HG02763 (cell line): ENCODE measurements around the gene DCHS2.

Experiments
- ATAC-seq: cut with Tn5 transposase; IDR thresholded peaks from one replicate; pipeline ENCODE4 v1.9.1; 2021; ENCODE audit warnings: mild to moderate bottlenecking, moderate library complexity; ENCODE audit not compliant: unreplicated experiment

The DCHS2 gene

DNA sequence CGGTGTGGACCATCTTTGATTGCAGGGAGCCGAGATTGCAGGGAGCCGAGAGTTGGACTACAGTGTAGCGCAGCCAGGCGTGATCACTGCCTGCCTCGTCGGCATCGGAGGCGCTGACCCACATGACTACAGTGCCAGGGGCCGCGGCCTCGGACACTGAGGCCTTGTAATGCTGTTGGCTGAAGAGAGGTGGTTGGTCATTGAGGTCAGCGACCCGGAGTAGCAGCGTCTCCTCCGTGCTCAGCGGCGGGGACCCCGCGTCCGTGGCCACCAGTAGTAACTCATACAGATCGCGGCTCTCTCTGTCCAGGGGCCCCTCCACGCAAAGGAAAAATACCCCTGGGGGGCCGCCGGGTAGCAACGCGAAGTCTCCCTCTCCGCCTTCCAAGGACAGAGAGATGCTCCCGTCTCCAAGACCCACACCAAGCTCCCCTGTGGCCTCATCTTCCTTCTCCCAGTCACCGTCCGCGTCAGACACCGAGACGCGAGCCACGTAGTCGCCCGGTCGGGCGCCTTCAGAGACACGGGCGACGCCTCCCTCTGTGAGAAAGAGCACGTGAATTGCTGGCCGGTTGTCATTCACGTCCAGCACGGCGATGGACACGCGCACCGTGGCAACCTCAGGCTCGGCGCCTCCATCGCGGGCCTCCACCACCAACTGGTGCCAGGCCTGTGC, 1.9 kb downstream of the DCHS2 start:
- ATAC-seq, result no peak

GRCh38 chr4:154487145-154487544, 4.5 kb downstream of the DCHS2 start:
- ATAC-seq, result no peak

DNA sequence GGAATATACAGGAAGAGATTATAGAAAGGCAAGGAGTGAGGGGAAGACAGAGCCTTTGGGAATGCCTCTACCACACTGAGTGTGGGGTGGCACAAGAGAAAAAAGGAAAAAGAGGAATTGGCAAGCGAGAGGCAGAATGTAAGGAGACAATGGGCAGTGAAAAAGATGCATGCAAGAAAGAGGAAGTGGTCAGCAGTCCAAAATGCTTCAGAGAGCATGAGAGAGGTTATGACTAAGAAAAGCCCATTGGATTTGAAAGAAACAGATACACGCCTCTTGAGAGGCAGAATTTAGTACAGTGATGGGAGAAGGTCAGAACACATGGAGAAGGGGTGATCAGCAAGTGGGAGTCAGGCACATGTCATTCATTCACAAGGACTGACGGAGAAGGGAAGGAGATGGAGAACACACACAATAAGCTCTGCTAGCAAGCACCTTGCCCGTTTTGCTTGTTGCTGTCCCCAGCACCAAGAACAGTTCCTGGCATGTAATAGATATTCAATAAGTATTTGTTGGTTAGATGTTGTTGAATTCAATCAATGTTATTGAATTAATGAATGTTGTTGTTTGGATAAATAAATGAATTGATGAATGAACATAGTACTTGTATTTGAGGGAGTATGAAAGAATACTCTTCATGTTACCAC, 6.3 kb downstream of the DCHS2 start:
- ATAC-seq, result peak; percentile 98

DNA sequence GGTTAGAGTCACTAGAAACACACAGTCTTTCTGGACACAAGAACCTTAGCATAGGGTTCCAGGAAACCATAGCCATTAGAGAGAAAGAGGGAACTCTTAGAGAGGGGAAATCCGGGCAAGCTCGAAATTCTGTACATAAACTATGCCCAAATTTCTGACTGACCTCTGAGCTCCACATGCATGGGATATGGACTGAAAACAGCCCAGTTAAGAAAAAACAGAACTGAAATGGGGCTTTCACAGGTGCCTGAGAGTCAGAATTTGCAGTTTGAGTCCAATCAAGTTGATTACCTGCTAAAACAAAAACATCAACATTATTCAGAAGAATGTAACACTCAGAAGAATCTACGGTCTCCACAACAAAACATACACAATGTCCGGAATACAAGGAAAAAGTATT, 13.1 kb downstream of the DCHS2 start:
- peak; percentile 26 for ATAC-seq

- peak; percentile 83 for ATAC-seq
Measured at GRCh38 chr4:154478128-154478527, 13.5 kb downstream of the DCHS2 start.

DNA sequence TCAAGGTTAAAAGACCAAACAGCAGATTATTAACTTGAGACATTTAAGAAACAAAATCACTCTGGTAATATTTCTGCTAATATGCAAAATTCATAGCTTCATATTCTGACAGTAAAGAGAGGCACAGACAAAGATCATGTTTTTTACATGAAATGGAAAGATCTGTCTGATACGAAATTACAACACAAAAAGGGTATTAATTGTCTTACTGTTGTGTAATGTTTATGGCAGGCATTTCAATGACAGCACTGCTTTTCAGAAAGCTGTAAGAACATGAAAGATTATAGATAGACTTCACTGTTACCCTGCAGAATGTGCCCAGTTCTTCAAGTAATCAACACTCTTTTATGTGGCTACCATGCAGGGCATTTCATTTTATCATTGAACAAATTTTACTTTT, 15.4 kb downstream of the DCHS2 start:
- ATAC-seq, result no peak

- no peak for ATAC-seq
Measured at GRCh38 chr4:154475820-154476219, 15.8 kb downstream of the DCHS2 start.

DNA sequence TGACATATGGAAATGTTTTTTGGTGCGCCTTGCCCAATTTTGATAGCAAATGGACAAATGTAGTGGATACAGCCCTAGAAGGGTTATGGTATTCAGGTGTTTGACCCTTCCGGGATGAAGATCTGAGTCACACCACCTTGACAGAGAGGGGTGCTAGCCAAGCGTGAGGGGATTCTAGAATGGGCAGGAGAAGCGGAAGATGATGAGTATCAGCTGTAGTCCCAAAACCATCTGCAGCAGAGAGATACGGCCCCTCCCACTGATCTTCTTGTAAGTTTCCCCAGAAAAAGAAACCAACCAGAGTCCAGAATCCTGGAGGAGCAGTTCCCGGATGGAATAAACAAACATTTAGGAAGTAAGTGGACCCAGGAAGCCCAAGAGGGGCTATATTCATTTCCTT, 18.1 kb downstream of the DCHS2 start:
- ATAC-seq, result no peak

DNA sequence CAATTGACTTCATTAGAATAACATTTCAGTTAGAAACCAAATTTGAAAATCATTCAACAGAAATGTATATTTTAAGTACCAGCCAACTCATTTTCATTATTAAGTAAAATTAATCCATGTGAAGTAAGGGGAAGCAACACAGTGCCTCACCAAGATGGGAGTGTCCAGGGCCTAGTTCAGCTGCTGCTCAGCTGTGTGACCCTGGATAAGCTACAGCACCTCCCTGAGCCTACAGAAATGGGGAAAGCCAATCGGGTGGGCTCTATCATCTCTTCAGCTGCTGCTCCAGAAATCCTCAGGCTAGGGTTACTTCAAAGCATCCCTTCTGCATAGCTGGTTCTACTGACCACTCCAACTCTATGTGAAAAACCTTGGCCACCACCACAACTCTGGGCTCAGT, 18.7 kb downstream of the DCHS2 start:
- ATAC-seq, result no peak

DNA sequence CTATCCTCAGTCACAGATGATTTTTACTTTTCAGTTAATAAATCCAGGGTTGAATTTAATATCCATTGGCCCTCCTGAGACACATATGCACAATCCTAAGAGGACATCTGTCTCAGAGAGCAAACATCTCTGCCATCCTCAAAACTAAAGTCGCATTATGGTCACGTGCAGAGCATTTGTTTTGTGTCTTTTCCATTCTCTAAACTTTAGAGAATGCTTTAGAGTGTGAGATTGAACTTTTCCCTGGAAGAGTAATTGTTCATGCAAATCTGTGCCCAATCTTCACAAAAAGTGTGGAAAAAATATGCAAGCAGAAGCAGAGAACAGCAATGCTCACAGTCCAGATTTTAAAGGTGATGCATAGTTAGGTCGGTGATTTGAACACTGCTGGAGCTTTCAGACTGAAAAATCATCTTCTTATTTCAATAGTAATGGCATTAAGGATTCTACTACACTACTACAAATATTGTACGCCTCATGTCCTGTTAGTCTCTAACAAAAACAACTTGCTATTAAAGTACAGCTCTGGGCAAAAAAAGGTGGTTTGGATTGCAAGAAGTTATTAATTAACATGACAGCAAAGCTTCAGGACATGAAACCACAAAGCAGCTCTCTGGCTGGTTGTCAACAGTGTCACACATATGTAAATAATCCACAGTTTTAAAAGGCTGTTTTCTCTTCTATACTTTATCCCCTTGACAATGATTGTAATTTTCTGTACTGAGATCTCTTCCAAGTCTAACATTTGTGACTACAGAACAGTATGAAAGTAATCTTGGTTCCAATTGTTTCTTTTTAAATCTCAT, 19.9 kb downstream of the DCHS2 start:
- ATAC-seq, result peak; percentile 74

GRCh38 chr4:154471032-154471431, 20.6 kb downstream of the DCHS2 start:
- ATAC-seq, result peak; percentile 59

GRCh38 chr4:154467886-154468285, 23.7 kb downstream of the DCHS2 start:
- no peak for ATAC-seq

- ATAC-seq, result no peak
Measured at GRCh38 chr4:154466336-154466735, 25.3 kb downstream of the DCHS2 start.

GRCh38 chr4:154465085-154465484, 26.5 kb downstream of the DCHS2 start:
- no peak for ATAC-seq

DNA sequence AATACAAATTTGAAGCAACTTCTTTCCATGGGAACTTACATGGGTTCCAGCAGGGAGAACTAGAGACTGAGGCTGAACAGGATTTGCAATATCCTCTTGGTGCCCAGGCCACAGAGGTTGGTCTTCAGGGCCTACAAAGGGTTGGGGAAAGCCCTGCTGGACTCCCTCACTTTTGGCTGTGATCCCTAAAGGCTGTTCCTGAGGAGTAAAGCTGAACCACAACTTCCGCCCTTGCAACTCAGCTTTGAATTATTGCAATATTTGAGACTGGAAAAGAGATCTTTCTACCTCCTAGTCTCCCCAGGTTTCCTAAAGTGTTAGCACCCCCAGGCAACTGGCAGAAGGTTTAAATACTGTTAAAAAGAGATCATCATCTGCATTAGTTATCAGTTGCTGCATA, 26.9 kb downstream of the DCHS2 start:
- no peak for ATAC-seq

GRCh38 chr4:154462081-154462810, 29.4 kb downstream of the DCHS2 start:
- no peak for ATAC-seq

GRCh38 chr4:154457471-154457870, 34.1 kb downstream of the DCHS2 start:
- no peak for ATAC-seq

DNA sequence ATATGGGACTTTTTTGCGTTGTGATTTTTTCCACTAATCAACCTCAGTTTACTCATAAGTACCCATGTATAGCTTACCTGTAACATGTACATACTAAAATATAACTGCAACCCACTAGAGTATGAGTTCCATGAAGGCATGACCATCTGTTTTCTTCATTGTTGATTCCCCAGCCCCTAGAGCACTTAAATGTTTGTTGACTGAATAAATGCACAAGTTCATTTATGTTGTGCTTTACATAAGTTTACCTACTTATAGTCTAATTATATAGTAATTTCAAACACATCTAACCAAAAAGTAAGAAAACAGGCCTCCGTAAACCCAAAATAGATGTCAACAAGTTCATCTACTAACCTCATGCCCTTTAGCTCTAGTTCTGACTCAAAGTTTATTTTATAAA, 34.7 kb downstream of the DCHS2 start:
- ATAC-seq, result no peak

DNA sequence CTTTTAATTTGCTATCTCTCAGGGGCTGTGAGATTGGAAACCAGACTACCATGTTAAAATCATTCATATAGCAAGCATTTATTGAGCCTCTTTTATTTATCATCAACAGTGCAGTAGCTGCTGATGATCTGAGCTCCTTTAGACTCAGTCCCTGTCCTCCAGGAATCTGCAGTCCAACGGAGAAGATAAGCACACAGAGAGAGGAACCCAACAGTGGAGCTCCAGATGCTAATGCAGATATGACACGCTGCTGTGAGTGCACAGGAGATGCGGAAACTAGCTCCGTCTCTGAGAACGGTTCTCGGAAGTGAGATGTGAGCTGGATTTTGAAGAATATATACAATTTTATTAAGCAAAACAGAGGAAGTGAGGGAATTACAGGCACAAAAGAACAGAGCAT, 35.4 kb downstream of the DCHS2 start:
- ATAC-seq, result no peak

DNA sequence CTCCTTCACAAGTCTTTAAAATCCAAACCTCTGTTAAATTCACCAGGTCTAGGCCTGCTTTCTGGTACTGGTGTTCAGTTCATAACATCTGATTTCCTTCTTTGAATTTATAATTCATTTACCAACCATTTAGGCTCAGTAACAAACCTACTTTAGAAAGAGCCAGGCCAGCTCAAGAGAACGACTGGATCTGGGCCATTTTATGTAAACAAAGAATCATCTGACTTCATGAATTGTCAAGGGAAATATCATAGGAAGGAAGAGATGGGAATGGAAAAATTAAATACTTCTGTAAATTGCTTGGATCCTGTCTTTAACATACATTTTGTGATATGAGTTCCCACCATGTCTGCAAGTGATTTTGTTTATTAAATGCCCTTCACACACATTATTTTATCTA, 36.5 kb downstream of the DCHS2 start:
- no peak for ATAC-seq

DNA sequence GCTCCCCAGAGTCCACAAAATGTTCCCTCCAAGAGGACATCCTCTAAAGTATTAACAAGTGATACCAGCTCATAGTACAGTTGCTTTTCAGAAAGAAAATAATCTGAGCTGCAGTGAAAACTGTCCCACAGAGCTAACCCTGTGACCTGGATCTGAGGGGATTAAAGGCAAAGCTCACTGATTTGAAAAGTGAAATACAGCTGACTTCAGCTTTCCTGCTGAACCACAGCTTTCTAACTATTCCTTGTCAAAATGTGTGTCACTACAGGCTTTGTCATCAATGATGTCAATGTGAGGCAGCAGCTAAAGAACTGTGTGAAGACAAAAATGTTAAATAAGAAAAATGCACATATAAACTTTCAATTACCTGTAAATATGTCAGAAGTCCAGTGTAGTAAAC, 36.9 kb downstream of the DCHS2 start:
- no peak for ATAC-seq
